Measurements from ENCODE around the gene AKT1.
"Not testable (repeated sequence)": the region's sequence is repeated elsewhere in the genome, so short reads cannot be mapped to it uniquely, and the experiment has no call there.

The AKT1 gene

GRCh38 chr14:104732931-104733681 is 62.4 kb downstream of the AKT1 start:
- DNase-seq, result no peak
- H3K4me1 Mint-ChIP-seq, result peaks cover 17% of the 10 kb centered on the region
- no peaks in the 10 kb centered on the region for H3K36me3 Mint-ChIP-seq (ENCODE audit: low read depth)
- no peaks in the 10 kb centered on the region for H3K9me3 Mint-ChIP-seq
- H3K4me3 Mint-ChIP-seq, result no peak overlapping the region
- peaks cover 10% of the 10 kb centered on the region for H3K27me3 Mint-ChIP-seq (ENCODE audit: low read depth, poor library complexity)
- no peak for TF ChIP-seq CTCF (IDR thresholded peaks at IDR 0.05)
- H3K27ac Mint-ChIP-seq, result no peak overlapping the region

- no peak for DNase-seq
- TF ChIP-seq CTCF (IDR thresholded peaks at IDR 0.05), result no peak
- peaks cover 17% of the 10 kb centered on the region for H3K27me3 Mint-ChIP-seq (ENCODE audit: low read depth, poor library complexity)
- no peak overlapping the region for H3K4me3 Mint-ChIP-seq
- H3K4me1 Mint-ChIP-seq, result peaks cover 17% of the 10 kb centered on the region
- no peaks in the 10 kb centered on the region for H3K9me3 Mint-ChIP-seq
- no peaks in the 10 kb centered on the region for H3K36me3 Mint-ChIP-seq (ENCODE audit: low read depth)
- H3K27ac Mint-ChIP-seq, result peak overlapping the region; percentile 54
These were observed 63.2 kb downstream of the AKT1 start for GRCh38 chr14:104732355-104732804.

GRCh38 chr14:104731320-104732294 is 63.9 kb downstream of the AKT1 start:
- peaks cover 21% of the 10 kb centered on the region for H3K27me3 Mint-ChIP-seq (ENCODE audit: low read depth, poor library complexity)
- peaks cover 17% of the 10 kb centered on the region for H3K4me1 Mint-ChIP-seq
- no peaks in the 10 kb centered on the region for H3K9me3 Mint-ChIP-seq
- no peak overlapping the region for H3K4me3 Mint-ChIP-seq
- no peaks in the 10 kb centered on the region for H3K36me3 Mint-ChIP-seq (ENCODE audit: low read depth)
- DNase-seq, result no peak
- peak overlapping the region; percentile 54 for H3K27ac Mint-ChIP-seq
- TF ChIP-seq CTCF (IDR thresholded peaks at IDR 0.05), result no peak

- no peak for TF ChIP-seq CTCF (IDR thresholded peaks at IDR 0.05)
- H3K27me3 Mint-ChIP-seq (ENCODE audit: low read depth, poor library complexity), result peaks cover 21% of the 10 kb centered on the region
- H3K4me1 Mint-ChIP-seq, result peaks cover 8% of the 10 kb centered on the region
- H3K36me3 Mint-ChIP-seq (ENCODE audit: low read depth), result no peaks in the 10 kb centered on the region
- no peak for DNase-seq
- H3K4me3 Mint-ChIP-seq, result no peak overlapping the region
- H3K27ac Mint-ChIP-seq, result no peak overlapping the region
- H3K9me3 Mint-ChIP-seq, result no peaks in the 10 kb centered on the region
These were observed 65.1 kb downstream of the AKT1 start for GRCh38 chr14:104730487-104730886.

- H3K27ac Mint-ChIP-seq, result no peak overlapping the region
- H3K27me3 Mint-ChIP-seq (ENCODE audit: low read depth, poor library complexity), result peaks cover 21% of the 10 kb centered on the region
- H3K9me3 Mint-ChIP-seq, result no peaks in the 10 kb centered on the region
- no peaks in the 10 kb centered on the region for H3K36me3 Mint-ChIP-seq (ENCODE audit: low read depth)
- H3K4me1 Mint-ChIP-seq, result peaks cover 12% of the 10 kb centered on the region
- H3K4me3 Mint-ChIP-seq, result no peak overlapping the region
- no peak for TF ChIP-seq CTCF (IDR thresholded peaks at IDR 0.05)
- no peak for DNase-seq
These were observed 65.7 kb downstream of the AKT1 start for GRCh38 chr14:104729835-104730181.

- DNase-seq; H3K4me3 Mint-ChIP-seq; H3K27ac Mint-ChIP-seq; H3K9me3 Mint-ChIP-seq; H3K36me3 Mint-ChIP-seq (ENCODE audit: low read depth): not testable (repeated sequence)
- Mint-ChIP-seq H3K27me3 (ENCODE audit: low read depth, poor library complexity) (peaks cover 21% of the 10 kb centered on the region), H3K4me1 (peaks cover 12% of the 10 kb centered on the region)
These were observed 66.2 kb downstream of the AKT1 start for GRCh38 chr14:104729176-104729834.

Measured in nephron progenitor cell (in vitro differentiated cells).